ENCODE measurements around the gene TTLL11. TPM values are rescaled to one million over a fixed set of nuclear protein-coding genes. Genes with fewer than 3 reads are reported as not detected.
A peak's percentile ranks its signal among the peaks of the same experiment; 100 is the strongest.

TTLL11 gene
- total RNA-seq, 3 donors from 2014 or later, result 6.0 to 22.2 (median 6.4) TPM

GRCh38 chr9:122124048-122124447 lies 30.9 kb upstream of the TTLL11 start:
- TF ChIP-seq, protein P1, sequence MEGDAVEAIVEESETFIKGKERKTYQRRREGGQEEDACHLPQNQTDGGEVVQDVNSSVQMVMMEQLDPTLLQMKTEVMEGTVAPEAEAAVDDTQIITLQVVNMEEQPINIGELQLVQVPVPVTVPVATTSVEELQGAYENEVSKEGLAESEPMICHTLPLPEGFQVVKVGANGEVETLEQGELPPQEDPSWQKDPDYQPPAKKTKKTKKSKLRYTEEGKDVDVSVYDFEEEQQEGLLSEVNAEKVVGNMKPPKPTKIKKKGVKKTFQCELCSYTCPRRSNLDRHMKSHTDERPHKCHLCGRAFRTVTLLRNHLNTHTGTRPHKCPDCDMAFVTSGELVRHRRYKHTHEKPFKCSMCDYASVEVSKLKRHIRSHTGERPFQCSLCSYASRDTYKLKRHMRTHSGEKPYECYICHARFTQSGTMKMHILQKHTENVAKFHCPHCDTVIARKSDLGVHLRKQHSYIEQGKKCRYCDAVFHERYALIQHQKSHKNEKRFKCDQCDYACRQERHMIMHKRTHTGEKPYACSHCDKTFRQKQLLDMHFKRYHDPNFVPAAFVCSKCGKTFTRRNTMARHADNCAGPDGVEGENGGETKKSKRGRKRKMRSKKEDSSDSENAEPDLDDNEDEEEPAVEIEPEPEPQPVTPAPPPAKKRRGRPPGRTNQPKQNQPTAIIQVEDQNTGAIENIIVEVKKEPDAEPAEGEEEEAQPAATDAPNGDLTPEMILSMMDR (IDR thresholded peaks at IDR 0.05), result no peak
- Histone ChIP-seq H3K9me3 (no peaks in the 10 kb centered on the region), H3K4me3 (no peak overlapping the region), H3K36me3 (ENCODE audit: low read depth) (no peaks in the 10 kb centered on the region), H3K4me1 (ENCODE audit: low read depth) (no peaks in the 10 kb centered on the region)
- intact Hi-C loops (cut with DNase I, micrococcal nuclease), result loop anchor here in 1 of 2 donors (2.0 to 10.0 kb wide), 2 partner anchors 227 to 691 kb away; no protein-coding TSS in a partner anchor
- no peak for DNase-seq
- ATAC-seq, result no peak

DNA sequence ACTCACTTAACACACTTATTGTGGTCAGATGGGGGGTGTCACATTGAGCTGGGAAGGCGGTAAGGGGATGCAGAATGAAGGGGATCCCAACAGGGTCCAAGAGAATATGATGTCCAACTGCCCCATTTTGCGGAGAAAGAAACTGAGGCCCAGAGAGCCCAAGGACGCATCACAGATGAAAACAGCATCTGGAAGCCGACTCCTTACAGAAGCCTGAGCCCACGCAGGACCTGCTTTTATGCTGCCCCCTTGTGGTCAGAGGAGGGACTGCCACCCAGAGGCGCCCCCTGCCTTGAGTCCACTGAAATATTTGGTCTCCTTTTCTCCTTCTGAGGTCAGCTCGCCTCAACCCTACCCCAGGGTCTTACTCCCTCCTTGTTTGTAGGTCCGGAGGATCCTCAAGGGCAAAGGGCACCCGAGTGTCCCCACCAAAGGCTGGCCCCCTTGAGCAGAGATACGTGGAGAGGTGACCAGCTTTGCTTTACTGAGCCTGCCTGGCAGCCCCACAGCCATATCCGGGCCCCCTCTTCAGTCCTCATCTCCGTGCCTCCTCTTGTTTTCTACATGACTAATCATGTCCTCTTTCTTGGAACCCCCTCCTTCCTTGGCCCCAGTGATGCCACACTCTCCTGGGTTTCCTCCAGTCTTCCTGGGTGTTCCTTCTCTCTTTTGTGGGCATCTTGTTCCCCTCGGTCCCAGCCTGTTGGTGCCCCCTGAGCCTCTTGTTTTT lies 30.0 kb upstream of the TTLL11 start:
- intact Hi-C loops (cut with DNase I, micrococcal nuclease), result loop anchor here (2.0 to 10.0 kb wide), 2 partner anchors 22 to 692 kb away; no protein-coding TSS in a partner anchor
- Histone ChIP-seq H3K4me3 (no peak overlapping the region), H3K36me3 (ENCODE audit: low read depth) (no peaks in the 10 kb centered on the region), H3K9me3 (no peaks in the 10 kb centered on the region), H3K4me1 (ENCODE audit: low read depth) (no peaks in the 10 kb centered on the region)
- peak in 2 of 3 donors; percentile 80 to 85 for DNase-seq
- TF ChIP-seq, protein P1 (IDR thresholded peaks at IDR 0.05), result peak; percentile 95
- ATAC-seq, result peak; percentile 77

DNA sequence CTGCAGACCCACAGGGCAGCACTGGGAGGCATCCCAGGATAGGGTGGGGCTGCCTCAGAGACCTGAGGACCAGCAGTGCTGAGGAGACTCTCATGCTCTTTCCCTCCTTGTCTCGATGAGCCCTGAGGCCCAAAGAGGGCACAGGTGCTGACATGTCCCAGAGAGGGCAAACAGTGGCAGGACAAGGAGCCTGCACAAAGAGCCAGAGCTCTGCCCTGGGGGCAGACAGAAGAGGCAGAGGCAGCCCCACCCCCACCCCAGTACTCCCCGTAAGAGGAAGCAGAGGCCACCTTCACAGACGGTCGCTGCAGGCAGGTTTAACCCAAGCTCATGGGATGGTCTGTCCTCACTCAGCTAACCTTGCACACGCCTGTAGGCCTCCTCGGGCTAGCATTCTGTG lies 29.4 kb upstream of the TTLL11 start:
- H3K4me1 ChIP-seq (ENCODE audit: low read depth), result no peaks in the 10 kb centered on the region
- TF ChIP-seq, protein P1 (IDR thresholded peaks at IDR 0.05), result no peak
- no peak for DNase-seq
- intact Hi-C loops (cut with DNase I, micrococcal nuclease), result loop anchor here (2.0 to 10.0 kb wide), 2 partner anchors 22 to 692 kb away; no protein-coding TSS in a partner anchor
- no peaks in the 10 kb centered on the region for H3K36me3 ChIP-seq (ENCODE audit: low read depth)
- ATAC-seq, result no peak
- no peak overlapping the region for H3K4me3 ChIP-seq
- no peaks in the 10 kb centered on the region for H3K9me3 ChIP-seq

- intact Hi-C loops (cut with DNase I, micrococcal nuclease), result loop anchor here (2.0 to 10.0 kb wide), 2 partner anchors 21 to 693 kb away; no protein-coding TSS in a partner anchor
- TF ChIP-seq, protein P1 (IDR thresholded peaks at IDR 0.05), result no peak
- Histone ChIP-seq H3K36me3 (ENCODE audit: low read depth) (no peaks in the 10 kb centered on the region), H3K9me3 (no peaks in the 10 kb centered on the region), H3K4me1 (ENCODE audit: low read depth) (no peaks in the 10 kb centered on the region), H3K4me3 (no peak overlapping the region)
- DNase-seq, result no peak
- ATAC-seq, result no peak
These were observed 28.8 kb upstream of the TTLL11 start for GRCh38 chr9:122121931-122122330.

GRCh38 chr9:122121391-122121790 lies 28.3 kb upstream of the TTLL11 start:
- TF ChIP-seq, protein P1 (IDR thresholded peaks at IDR 0.05), result no peak

More at GRCh38 chr9:122121391-122121790, 28.3 kb upstream of the TTLL11 start:
- DNase-seq, result no peak
- Histone ChIP-seq H3K4me3 (no peak overlapping the region), H3K9me3 (no peaks in the 10 kb centered on the region), H3K36me3 (ENCODE audit: low read depth) (no peaks in the 10 kb centered on the region), H3K4me1 (ENCODE audit: low read depth) (no peaks in the 10 kb centered on the region)
- ATAC-seq, result no peak
- intact Hi-C loops (cut with DNase I, micrococcal nuclease), result loop anchor here in 1 of 2 donors (10.0 kb wide), 1 partner anchor 693 kb away; no protein-coding TSS in a partner anchor

Measured in mucosa of descending colon (tissue), 3 donors.